ENCODE results near the gene DPP10.

DPP10 gene

DNA sequence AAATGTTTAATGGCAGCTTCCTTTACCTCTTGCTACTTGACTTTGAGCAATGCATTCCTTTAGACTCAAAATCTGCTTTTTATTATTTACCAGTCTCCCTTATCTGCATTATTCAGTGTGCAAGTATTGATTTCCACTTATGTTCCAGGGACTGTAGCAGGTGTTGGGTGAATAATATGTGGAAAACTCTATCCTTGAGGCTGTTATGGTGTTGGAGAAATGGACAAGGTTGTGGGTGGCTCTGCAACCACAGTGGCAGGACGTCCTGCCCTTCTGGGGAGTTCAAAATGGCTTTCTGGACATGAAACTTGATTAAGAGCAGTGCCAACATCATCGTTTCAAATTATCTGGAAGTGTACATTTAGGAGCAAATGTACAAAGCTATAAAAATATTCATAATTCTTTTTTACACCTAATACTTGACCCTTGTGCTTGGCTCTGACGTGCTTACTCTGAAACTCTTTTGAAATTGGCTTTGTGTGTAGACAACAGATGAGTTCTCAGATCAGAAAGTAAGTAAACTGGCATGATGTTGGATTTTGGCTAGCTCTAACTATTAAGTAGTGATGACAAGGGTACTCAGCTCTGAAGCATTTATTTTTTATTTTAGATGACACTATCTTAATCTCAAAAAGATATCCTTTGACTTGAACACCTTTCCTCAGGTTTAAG, 766.2 kb downstream of the DPP10 start:
- Histone ChIP-seq H3K27ac (ENCODE audit: low read depth, low read length) (no peak overlapping the region), H3K9ac (ENCODE audit: low read length) (no peak overlapping the region), H3K4me3 (ENCODE audit: low read length) (no peak overlapping the region), H3K4me1 (ENCODE audit: control insufficient read depth, insufficient read depth, low read length) (no peaks in the 10 kb centered on the region), H3K27me3 (ENCODE audit: control insufficient read depth, insufficient read depth, low read length) (no peaks in the 10 kb centered on the region), H3K36me3 (ENCODE audit: control insufficient read depth, insufficient read depth, low read length) (no peaks in the 10 kb centered on the region)

GRCh38 chr2:115214050-115214449, 771.6 kb downstream of the DPP10 start:
- H3K4me1 ChIP-seq (ENCODE audit: control insufficient read depth, insufficient read depth, low read length): no peaks in the 10 kb centered on the region

GRCh38 chr2:115219296-115219695, 776.9 kb downstream of the DPP10 start:
- no peaks in the 10 kb centered on the region for H3K36me3 ChIP-seq (ENCODE audit: control insufficient read depth, insufficient read depth, low read length)
- no peaks in the 10 kb centered on the region for H3K4me1 ChIP-seq (ENCODE audit: control insufficient read depth, insufficient read depth, low read length)
- H3K27ac ChIP-seq (ENCODE audit: low read depth, low read length): no peak overlapping the region
- H3K9ac ChIP-seq (ENCODE audit: low read length): no peak overlapping the region
- H3K27me3 ChIP-seq (ENCODE audit: control insufficient read depth, insufficient read depth, low read length): no peaks in the 10 kb centered on the region
- no peak overlapping the region for H3K4me3 ChIP-seq (ENCODE audit: low read length)

More at GRCh38 chr2:115214050-115214449, 771.6 kb downstream of the DPP10 start:
- no peak overlapping the region for H3K27ac ChIP-seq (ENCODE audit: low read depth, low read length)
- H3K27me3 ChIP-seq (ENCODE audit: control insufficient read depth, insufficient read depth, low read length): no peaks in the 10 kb centered on the region
- no peak overlapping the region for H3K4me3 ChIP-seq (ENCODE audit: low read length)
- no peak overlapping the region for H3K9ac ChIP-seq (ENCODE audit: low read length)
- no peaks in the 10 kb centered on the region for H3K36me3 ChIP-seq (ENCODE audit: control insufficient read depth, insufficient read depth, low read length)

DNA sequence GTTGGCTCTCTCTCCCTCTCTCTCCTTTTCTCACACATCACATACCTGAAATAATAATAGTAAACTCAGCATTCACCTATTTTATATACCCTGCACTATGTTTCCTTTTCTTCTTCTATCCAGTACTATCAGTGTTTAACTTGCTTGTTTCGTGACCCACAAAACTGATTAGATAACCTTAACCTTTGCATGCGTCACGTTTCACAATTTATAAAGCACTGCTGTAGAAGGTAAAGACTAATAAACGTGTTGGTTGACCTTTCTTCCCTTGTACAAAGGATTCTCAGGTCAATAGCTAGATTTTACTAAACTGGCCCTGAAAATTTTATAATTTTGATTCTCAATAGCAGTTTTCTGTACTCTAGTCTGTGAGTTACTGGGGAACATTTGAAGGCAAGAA, 791.7 kb downstream of the DPP10 start:
- H3K9ac ChIP-seq (ENCODE audit: low read length): no peak overlapping the region
- H3K36me3 ChIP-seq (ENCODE audit: control insufficient read depth, insufficient read depth, low read length): no peaks in the 10 kb centered on the region
- H3K4me1 ChIP-seq (ENCODE audit: control insufficient read depth, insufficient read depth, low read length): no peaks in the 10 kb centered on the region
- H3K27me3 ChIP-seq (ENCODE audit: control insufficient read depth, insufficient read depth, low read length): no peaks in the 10 kb centered on the region
- H3K4me3 ChIP-seq (ENCODE audit: low read length): no peak overlapping the region
- no peak overlapping the region for H3K27ac ChIP-seq (ENCODE audit: low read depth, low read length)

GRCh38 chr2:115234737-115235136, 792.3 kb downstream of the DPP10 start:
- Histone ChIP-seq H3K9ac (ENCODE audit: low read length) (no peak overlapping the region), H3K36me3 (ENCODE audit: control insufficient read depth, insufficient read depth, low read length) (no peaks in the 10 kb centered on the region), H3K4me1 (ENCODE audit: control insufficient read depth, insufficient read depth, low read length) (no peaks in the 10 kb centered on the region), H3K27me3 (ENCODE audit: control insufficient read depth, insufficient read depth, low read length) (no peaks in the 10 kb centered on the region), H3K27ac (ENCODE audit: low read depth, low read length) (no peak overlapping the region), H3K4me3 (ENCODE audit: low read length) (no peak overlapping the region)

DNA sequence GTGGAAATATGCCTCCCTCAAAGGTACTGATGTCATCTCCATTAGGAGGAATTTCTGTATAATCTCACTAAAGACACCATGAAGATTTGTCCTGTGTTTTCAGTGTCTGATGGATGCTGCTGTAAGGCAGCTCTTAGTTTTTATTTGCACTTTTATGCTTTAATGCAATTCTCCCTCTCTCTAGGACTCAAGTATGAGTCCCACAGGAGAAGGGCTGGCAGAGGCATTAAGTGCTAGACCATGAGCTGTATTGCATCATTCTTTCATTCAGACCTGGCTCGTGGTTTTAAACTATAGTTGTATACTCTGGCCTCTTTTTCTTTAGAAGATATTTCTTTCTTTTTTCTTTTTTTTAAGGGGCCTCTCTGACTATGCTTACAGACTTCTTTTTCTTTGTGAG, 805.6 kb downstream of the DPP10 start:
- no peaks in the 10 kb centered on the region for H3K36me3 ChIP-seq (ENCODE audit: control insufficient read depth, insufficient read depth, low read length)
- H3K27me3 ChIP-seq (ENCODE audit: control insufficient read depth, insufficient read depth, low read length): no peaks in the 10 kb centered on the region
- no peak overlapping the region for H3K9ac ChIP-seq (ENCODE audit: low read length)
- no peak overlapping the region for H3K4me3 ChIP-seq (ENCODE audit: low read length)
- no peak overlapping the region for H3K27ac ChIP-seq (ENCODE audit: low read depth, low read length)
- H3K4me1 ChIP-seq (ENCODE audit: control insufficient read depth, insufficient read depth, low read length): no peaks in the 10 kb centered on the region

DNA sequence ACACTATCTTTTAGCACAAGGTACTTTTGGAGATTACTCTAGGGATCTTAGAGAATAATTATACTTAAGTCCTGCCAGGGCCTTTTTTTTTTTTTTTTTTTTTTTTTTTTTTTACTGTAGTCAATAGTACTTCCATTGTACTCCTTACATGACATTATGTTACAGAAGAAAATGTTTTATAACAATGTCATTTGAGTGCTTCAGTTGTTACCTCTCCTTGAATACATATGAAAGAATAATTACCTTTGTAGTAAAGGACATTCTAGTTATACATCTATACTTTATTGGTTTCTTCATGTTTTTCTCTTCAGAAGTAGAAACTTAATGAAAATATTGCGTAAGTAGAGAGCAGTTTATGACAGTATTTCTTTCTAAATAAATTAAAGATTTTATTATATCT, 834.9 kb downstream of the DPP10 start:
- Histone ChIP-seq H3K27me3 (ENCODE audit: control insufficient read depth, insufficient read depth, low read length) (no peaks in the 10 kb centered on the region), H3K36me3 (ENCODE audit: control insufficient read depth, insufficient read depth, low read length) (no peaks in the 10 kb centered on the region), H3K4me1 (ENCODE audit: control insufficient read depth, insufficient read depth, low read length) (no peaks in the 10 kb centered on the region), H3K27ac (ENCODE audit: low read depth, low read length) (no peak overlapping the region), H3K4me3 (ENCODE audit: low read length) (no peak overlapping the region), H3K9ac (ENCODE audit: low read length) (no peak overlapping the region)

DNA sequence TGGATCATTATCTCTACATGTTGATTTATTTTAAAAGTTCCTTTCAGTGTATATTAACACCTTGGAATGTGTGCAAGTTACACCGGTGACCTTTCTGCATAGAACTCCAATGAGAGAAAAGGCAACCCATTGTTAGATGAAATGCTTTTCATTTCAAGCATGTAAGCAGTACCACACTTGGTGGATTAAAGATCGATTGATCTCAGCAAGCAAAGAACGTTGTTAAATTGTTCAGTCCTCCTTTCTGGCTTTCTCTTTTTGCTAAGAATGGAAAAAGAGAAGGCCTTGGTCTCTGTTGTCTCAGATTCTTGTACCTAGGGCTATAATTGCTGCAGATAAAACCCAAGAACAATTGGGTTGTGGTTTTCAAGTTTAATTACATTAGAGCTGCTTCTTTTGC, 843.0 kb downstream of the DPP10 start:
- H3K4me3 ChIP-seq (ENCODE audit: low read length): no peak overlapping the region
- no peaks in the 10 kb centered on the region for H3K27me3 ChIP-seq (ENCODE audit: control insufficient read depth, insufficient read depth, low read length)
- no peaks in the 10 kb centered on the region for H3K4me1 ChIP-seq (ENCODE audit: control insufficient read depth, insufficient read depth, low read length)
- H3K9ac ChIP-seq (ENCODE audit: low read length): no peak overlapping the region
- no peak overlapping the region for H3K27ac ChIP-seq (ENCODE audit: low read depth, low read length)
- H3K36me3 ChIP-seq (ENCODE audit: control insufficient read depth, insufficient read depth, low read length): no peaks in the 10 kb centered on the region

DNA sequence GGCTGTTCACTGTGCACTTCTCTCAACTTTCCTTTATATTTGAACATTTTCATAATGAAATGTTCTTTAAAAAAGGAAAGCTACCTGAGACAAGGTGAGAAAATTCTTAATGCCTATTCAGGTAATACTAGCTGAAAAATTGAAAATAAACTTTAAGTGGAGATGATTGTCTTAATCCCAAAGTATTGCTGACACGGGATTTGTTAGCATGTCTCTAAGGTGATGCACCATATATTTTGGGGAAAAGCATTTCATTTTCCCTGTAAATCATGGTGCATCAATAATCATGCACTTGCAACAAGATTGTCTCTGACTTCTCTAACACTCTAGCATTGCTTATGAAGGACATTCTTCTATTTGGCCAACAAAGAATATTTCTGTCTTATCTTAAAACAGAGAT, 848.0 kb downstream of the DPP10 start:
- Histone ChIP-seq H3K27me3 (ENCODE audit: control insufficient read depth, insufficient read depth, low read length) (no peaks in the 10 kb centered on the region), H3K9ac (ENCODE audit: low read length) (no peak overlapping the region), H3K4me1 (ENCODE audit: control insufficient read depth, insufficient read depth, low read length) (no peaks in the 10 kb centered on the region), H3K4me3 (ENCODE audit: low read length) (no peak overlapping the region), H3K36me3 (ENCODE audit: control insufficient read depth, insufficient read depth, low read length) (no peaks in the 10 kb centered on the region), H3K27ac (ENCODE audit: low read depth, low read length) (no peak overlapping the region)

DNA sequence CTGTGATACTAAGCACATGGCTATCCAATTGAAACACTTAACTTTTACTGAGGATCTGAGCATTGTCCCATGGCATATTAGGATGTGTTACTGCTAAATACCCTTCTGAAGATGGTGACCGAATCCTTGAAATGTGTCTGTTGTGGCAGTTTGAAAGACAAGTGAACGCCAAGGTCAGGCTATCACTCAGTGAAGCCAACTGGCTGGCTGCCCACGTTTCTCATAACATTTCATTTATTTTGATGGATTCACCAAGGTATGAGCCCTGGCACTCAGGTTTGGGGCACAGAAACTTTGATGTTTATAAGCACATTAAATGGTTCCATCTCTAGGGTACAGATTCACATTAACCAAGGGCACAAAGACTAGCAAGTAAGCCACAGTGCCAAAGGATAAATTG, 850.3 kb downstream of the DPP10 start:
- Histone ChIP-seq H3K27ac (ENCODE audit: low read depth, low read length) (no peak overlapping the region), H3K27me3 (ENCODE audit: control insufficient read depth, insufficient read depth, low read length) (no peaks in the 10 kb centered on the region), H3K4me1 (ENCODE audit: control insufficient read depth, insufficient read depth, low read length) (no peaks in the 10 kb centered on the region), H3K36me3 (ENCODE audit: control insufficient read depth, insufficient read depth, low read length) (no peaks in the 10 kb centered on the region), H3K9ac (ENCODE audit: low read length) (no peak overlapping the region), H3K4me3 (ENCODE audit: low read length) (no peak overlapping the region)

DNA sequence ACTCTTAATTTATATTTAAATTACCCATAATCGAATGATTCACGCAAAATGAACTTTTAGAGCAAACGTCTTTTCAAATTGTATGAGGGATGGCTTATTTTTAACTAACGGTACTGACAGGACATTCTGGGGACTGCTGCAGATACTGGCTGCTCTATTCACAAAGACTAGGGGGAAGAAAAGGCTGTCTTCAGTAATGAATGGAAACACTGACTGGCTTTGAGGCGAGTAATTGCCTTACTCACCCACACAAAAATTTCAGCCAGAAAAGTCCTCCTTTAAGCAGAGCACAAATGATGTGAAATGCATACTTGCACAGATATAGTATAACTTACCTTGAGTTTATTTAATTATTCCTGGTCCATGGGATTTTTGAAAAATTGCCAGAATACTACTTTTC, 852.6 kb downstream of the DPP10 start:
- Histone ChIP-seq H3K4me1 (ENCODE audit: control insufficient read depth, insufficient read depth, low read length) (no peaks in the 10 kb centered on the region), H3K36me3 (ENCODE audit: control insufficient read depth, insufficient read depth, low read length) (no peaks in the 10 kb centered on the region), H3K9ac (ENCODE audit: low read length) (no peak overlapping the region), H3K4me3 (ENCODE audit: low read length) (no peak overlapping the region), H3K27me3 (ENCODE audit: control insufficient read depth, insufficient read depth, low read length) (no peaks in the 10 kb centered on the region), H3K27ac (ENCODE audit: low read depth, low read length) (no peak overlapping the region)

- H3K4me3 ChIP-seq (ENCODE audit: low read length): no peak overlapping the region
- no peaks in the 10 kb centered on the region for H3K27me3 ChIP-seq (ENCODE audit: control insufficient read depth, insufficient read depth, low read length)
- H3K4me1 ChIP-seq (ENCODE audit: control insufficient read depth, insufficient read depth, low read length): no peaks in the 10 kb centered on the region
- no peak overlapping the region for H3K9ac ChIP-seq (ENCODE audit: low read length)
- H3K36me3 ChIP-seq (ENCODE audit: control insufficient read depth, insufficient read depth, low read length): no peaks in the 10 kb centered on the region
- no peak overlapping the region for H3K27ac ChIP-seq (ENCODE audit: low read depth, low read length)
These were observed 854.6 kb downstream of the DPP10 start for GRCh38 chr2:115297056-115297455.

DNA sequence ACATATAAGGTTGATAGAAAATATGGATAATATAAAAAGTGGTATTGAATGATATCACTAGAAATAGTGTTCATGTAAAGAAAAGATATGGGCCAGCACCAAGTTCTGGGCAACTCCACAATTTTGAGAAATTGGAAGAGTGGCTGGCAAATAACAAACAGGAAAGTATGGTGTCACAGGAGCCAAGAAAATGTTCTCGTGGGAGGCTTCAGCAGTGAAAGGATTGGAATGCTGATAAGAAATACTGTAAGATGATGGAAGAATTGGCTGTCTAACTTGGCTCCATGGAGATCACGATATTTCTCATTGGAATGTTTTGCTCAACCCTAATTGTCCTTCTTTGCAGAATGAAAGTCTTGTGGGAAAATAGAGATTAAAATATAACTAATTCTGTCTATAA, 856.8 kb downstream of the DPP10 start:
- Histone ChIP-seq H3K9ac (ENCODE audit: low read length) (no peak overlapping the region), H3K27me3 (ENCODE audit: control insufficient read depth, insufficient read depth, low read length) (no peaks in the 10 kb centered on the region), H3K27ac (ENCODE audit: low read depth, low read length) (no peak overlapping the region), H3K4me1 (ENCODE audit: control insufficient read depth, insufficient read depth, low read length) (no peaks in the 10 kb centered on the region), H3K36me3 (ENCODE audit: control insufficient read depth, insufficient read depth, low read length) (no peaks in the 10 kb centered on the region), H3K4me3 (ENCODE audit: low read length) (no peak overlapping the region)

All from rectal smooth muscle tissue (tissue), 1 donor.